ENCODE measurements around the gene PTPN3.
A peak's percentile ranks its signal among the peaks of the same experiment; 100 is the strongest.

Gene PTPN3

DNA sequence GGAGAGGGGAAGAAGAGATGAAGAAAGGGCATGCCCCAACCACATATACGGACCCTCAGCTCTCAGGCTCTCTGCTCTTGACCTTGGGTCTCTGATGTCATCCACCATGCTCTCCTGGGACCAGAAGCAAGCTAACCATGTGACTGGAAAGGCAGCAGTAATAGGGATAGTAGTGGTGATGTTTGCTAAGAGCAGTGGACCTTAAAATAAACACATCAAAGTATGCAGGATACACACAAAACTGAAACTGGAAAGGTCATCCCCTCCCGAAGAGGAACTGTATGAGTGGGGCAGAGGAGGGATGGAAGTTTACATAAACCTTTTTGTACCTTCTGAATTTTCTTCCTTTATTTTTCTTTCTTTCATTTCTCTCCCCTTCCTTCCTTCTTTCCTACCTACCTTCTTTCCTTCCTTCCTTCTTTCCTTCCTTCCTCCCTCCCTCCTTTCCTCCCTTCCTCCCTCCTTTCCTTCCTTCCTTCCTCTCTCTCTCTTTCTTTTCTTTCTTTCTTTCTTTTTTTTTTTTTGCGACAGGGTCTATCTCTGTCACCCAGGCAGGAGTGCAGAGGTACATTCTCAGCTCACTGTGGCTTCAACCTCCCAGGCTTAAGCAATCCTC lies 8.1 kb upstream of the PTPN3 start:
- no peak for DNase-seq

DNA sequence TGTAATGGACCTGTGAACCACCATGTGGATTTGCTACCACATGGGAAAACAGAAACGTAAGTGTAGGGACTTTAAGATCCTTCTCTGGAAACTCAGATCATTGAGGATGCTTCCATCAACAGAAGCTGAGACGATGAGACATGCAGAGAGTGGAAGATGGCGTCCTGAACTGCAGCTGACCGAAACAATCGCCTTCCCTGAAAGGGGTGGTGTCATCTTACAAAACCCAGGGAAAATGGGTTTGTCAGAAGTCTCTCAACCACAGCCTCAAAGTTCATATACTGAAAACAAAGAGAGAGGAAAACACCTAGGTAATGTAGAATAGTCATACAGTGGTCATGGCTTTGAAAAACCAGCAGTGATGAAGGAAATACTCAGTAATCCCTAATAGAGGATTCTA lies 6.6 kb upstream of the PTPN3 start:
- DNase-seq = no peak

DNA sequence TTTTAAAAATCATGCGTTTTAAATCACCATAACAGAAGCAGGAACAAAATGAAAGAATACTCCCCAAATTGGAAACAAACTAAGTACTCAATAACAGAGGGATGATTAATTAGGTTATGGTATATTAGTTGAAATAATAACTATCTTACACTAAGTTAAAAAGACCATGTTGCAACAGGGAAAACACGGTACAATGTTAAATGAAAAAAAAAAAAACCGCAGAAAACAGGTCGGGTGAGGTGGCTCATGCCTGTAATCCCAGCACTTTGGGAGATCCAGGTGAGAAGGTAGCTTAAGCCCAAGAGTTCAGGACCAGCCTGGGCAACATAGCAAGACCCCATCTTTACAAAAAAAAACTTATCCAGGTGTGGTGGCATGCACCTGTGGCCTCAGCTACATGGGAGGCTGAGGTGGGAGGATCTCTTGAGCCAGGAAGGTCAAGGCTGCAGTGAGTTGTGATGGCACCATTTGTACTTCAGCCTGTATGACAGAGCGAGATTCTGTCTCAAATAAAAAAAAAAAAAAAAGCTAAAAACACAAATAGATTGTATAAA lies 2.4 kb upstream of the PTPN3 start:
- DNase-seq = no peak

DNA sequence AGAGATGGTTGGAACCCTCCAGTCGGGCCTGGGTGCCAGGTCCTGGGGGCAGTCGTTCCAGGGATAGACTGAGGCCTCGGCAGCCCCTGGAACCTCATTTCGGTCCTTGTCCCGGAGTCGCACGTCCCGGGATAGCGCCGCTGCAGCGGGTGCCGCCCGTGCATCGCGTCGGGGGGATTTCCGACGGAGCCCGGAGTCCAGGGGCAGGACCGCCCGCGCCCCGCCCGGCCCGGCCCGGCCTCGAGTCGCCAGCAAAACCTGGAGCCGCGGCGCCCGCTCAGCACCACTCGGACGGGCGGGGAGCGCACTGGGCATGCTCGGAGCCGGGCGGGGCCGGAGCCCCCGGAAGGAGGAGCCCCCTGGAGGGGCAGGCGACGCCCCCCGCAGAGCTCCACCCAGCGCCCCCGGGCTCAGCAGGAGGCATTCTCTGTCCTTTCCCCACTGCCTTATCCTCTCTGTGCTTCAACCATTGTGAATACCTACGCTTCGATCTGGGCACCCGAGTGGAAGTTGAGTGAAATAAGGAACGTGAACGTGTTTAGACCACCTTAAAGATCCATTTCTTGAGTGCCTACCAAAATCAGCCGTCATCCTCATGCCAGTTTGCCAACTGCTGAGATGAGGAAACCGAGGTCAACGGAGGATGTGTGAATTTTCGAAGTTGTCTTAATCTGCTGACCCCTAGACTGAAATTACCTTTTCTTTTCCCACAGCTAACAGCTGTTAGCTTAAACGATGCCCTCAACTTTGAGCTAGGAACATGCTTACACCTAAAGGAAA lies 1.7 kb upstream of the PTPN3 start:
- DNase-seq = no peak

DNA sequence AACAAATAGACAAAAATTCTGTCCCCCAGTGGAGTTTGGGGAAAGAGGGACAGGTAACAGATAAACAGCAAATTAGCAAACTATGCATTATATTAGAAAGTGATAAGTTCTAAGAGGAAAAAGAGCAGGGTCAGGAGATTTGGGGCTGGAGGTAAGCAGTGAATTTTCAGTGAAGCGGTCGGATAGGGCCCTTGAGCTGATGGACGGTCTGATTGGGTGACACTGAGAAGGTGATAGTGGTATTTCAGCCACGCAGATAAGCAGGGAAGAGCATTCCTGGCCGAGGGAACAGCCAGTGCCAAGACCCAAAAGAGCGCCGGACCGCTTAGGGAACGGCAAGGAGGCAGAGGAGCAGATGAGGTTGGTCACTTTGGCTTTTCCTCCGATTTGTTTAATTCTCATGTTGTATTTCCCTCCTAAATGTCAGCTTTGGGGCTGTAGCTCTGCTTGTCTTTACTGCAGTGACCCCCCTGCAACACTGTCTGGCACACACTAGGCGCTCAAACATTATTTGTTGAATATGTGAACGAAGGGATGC lies 1.1 kb upstream of the PTPN3 start:
- no peak for DNase-seq

DNA sequence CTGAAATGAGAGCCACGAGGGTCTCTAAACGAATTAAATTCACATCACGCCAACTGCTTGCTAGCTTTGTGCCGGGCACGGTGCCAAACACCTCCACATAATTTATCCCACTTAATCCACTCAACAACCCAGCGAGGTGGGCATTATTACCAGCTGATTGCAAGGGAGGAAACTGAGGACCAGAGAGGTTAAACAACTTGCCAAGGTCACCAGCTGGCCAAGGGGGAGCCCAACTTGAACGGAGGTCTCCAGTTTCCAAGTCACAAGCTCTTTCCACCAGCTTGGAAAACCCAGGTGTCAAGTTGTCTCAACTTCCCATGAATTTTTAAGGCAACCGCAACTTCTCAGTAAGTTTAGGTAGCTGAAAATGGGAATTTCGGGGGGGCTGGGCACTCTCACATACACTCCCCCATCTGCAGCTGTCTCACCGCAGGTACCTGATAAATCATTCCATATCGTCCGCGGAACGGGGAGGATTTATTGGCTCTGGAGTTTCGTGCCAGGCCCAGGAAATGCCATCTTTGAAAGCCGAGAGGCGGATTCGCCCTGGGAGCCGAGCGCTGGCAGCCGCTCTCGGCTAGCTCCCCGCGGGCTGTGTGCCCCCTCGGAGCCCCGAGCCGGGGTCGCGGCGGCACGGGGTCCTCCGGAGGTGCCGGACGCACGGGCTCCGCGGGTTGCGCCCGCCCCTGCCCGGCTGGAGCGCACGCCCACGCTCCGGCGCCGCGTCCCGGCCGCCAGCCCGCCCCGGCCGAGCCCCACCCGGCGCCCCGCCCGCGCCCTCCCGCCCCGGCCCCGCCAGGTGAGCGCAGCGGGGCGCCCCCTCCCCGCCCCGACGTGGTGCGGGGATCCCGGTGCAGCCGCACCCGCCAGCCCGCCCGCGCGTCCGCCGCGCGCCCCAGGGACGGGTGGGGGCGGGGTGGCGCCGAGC lies 617 bp downstream of the PTPN3 start:
- DNase-seq = no peak

DNA sequence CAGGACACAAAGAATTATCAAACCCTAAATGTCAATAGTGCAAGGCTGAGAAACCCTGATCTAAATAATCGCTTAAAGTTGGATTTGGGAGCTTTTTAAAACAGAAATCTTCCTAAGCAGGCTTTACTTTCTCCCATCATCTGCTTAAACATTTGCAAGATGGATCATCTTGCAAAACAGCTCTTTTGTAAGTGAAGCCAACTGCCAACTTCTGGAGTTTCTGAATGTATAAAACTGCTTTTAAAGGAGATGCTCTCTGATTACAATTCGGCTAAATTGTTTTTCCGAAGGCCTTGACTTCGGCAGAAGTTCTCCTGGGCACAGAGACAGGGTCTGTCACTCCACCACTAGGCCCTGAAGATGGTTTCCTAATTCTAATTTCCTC lies 1.3 kb downstream of the PTPN3 start:
- no peak for DNase-seq

DNA sequence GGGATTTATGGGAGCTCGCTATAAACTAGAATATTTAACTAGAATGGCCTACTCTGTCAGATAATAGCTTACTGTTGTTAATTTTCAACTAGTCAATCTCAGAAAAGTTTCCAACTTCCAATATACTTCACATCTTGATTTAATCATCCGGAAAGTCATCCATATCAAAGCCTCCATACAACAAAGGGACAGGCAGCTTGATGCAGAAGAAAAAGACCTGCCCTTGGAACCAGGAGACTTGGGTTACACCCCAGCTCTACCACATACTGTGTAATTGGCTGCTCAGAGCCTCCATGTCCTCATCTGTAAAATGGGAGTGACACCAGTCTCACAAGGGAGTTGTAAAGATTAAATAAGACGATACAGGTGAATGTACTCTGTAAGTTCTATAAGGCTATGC lies 1.9 kb downstream of the PTPN3 start:
- no peak for DNase-seq

DNA sequence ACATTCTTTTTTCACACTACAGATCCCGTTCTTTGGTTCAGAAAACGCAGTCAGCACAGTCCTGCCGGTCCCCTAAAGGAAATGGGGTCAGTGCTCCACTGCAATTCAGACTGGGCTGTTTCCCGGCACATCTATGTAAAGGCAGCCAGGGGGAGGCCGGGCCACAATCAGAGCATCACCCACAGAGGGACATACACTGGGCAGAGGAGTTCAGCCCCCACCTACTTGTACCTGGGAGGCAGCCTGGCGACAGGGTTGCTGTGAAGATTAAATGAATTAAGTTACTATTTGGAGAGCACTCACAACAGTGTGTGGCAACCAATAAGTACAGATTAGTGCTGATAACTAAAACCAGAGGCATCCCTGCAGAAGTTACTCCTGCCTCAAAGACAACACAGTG lies 4.5 kb downstream of the PTPN3 start:
- no peak for DNase-seq

DNA sequence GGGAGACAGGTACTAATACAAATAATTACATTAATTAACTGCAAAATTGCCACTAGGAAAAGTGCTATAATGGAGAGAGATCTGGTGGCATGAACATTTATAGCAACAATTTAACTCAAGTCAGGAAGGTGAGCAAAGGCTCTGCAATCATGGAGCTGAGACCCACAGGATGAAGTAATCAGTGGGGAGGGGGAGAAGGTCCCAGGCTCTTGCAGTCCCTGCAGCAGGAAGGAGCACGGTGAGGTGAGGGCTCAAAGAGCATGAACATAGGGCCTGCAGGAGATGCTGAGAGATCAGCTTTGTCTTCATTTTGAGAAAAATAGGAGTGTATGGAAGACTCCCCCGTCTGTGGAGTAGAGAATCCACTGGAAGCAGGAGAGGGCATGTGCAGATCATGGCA lies 6.5 kb downstream of the PTPN3 start:
- DNase-seq = no peak

DNA sequence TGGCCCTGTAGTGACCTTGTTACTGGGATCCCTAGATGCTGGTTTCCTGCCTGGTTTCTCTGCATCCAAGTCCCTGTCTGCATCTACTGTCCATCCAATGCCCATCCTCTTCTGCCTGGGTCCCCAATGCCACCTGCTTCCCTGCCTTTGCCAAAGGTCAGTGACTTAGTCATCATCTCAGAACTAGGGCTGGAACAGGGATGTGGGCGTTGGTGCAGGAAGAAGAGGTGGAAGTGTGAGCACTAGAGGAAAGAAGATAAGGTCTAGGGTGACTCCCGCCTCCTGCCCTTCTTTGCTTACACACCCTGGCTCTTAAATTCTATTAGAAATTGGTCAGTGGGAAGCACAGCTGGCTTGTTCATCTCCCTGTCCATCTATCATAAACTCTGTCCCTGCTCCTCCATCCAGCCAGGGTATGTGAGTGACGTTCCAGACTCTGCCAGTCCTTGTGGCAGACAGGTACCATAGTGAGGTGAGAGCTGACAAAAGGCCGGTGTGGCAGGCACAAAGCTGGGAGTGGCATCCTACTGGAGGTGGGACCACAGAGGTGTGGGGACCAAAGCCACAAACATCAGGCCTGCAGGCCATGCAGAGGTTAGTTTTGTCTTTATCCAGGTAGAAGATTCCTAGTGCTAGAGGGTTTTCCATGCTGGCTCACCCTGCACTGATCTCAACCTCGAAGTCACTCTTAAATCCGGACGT lies 9.2 kb downstream of the PTPN3 start:
- DNase-seq = no peak

DNA sequence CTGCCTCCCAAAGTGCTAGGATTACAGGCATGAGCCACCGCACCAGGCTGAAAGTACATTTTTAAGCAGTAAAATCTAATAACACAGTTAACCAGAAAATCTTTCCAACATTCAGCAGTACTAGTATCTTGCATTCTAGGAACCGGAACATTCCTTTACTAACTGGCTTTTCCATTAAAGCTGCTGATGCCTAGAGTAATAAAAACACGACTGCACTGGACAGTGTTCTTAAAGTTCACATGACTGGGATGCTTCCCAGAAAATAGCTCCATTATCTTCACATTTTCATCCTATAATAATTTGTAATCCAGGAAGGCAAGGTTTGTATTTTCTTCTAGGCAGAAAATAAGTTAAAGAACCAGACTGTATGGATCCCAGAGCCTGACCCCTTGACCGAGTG lies 9.8 kb downstream of the PTPN3 start:
- no peak for DNase-seq

DNA sequence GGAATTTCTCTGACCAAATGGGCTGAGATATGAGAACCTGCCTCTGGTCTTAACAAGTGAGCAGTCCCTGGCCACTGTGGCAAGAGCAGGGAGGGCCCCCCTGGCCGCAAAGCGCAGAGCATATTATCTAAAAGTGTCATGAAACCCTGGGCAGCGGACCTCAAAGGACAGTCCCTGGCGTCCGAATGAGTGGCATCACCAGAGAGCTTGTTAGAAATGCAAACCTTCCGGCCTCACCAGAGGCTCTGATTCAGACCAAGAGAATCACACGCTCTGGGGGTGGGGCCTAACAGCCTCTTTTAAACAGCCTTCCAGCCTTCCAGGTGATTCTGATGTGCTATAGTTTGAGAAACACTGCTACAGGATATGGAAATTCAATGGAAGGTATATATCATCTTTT lies 10.9 kb downstream of the PTPN3 start:
- no peak for DNase-seq

DNA sequence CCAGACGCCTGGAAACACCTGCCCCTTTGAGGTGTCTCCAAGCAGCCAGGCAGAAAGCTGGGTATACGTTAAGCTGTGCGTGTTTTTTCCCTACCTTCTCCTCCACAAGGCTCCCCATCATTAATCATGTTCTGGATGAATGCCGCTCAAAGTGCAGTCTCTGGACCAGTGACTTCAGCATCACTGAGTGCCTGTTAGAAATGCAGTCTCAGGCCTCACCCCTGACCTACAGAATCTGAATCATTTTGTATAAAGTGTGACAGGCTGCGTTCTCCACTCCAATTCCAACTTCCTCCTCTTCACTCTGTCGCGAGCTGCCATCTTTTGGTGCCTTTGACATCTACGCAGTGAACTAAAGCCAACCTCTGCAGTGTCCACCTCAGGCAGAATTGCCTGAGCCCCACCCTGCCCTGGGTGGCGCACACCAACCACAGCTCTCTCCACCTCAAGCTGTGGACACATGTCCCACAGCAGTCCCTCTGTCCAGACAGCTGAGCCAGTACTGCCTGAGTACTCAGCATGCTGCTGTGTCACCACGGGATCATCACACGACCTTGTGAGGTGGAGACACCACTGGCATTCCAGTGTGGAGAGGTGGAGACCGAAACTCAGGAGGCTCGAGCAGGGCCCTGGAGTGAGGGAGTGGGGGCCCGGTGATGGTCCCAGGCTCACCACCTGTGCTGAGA lies 14.2 kb downstream of the PTPN3 start:
- DNase-seq = no peak

DNA sequence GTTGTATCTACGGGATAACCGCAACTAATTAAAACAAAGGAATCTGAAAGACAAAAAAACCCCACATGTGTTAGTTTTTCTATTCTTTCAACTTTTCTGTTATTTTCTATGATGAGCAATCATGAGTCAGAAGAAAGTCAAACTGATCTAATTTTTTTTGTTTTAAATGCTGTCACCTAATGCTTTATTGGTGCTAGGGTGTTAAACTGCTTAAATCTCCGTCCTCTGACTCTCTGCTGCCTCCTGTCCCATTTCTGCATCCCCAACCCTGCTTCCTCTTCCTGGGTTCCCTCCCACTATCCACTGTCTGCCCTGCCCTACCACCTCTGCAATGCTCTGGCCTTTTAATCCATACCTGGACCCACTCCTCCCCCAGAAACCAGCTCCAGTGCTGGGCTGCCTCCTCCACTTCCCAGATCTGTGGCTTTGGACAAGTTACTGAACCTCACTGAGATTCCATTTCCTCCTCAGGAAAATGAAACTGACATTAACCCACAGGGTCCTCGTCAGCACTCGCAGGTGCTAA lies 15.7 kb downstream of the PTPN3 start:
- DNase-seq = no peak

DNA sequence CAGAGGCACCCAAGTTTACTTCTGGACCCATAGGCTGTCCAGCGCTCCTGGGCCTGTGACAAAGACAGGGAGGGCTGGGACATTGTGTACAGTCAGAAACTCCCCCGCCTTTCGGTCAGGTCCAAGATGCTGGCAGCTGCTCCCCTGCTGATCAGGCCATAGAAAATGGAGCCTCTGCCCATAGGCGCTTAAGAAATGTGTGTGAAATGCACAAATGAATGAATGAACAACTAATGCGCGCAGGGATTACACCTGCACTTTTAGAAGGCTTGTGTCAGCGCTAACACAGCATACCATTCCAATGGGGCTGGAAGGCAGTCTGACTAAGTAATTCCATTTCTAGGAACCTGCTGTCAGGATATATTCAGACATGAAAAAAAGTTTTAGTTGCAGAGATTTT lies 16.3 kb downstream of the PTPN3 start:
- no peak for DNase-seq

DNA sequence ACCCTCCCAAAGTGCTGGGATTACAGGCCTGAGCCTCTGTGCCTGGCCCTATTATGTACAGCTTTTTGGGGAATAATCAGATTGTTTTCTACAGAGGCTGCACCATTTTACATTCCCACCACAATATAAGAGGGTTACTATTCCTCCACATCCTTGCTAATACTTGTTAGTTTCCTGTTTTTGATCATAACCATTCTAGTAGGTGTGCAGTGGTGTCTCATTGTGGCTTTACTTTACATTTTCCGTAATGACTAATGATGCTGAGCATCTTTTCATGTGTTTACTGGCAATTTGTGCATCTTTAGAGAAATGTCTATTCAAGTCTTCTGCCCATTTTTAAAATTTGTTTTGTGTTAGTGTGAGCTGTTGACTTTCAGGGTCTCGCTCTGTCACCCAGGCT lies 18.3 kb downstream of the PTPN3 start:
- DNase-seq = no peak

DNA sequence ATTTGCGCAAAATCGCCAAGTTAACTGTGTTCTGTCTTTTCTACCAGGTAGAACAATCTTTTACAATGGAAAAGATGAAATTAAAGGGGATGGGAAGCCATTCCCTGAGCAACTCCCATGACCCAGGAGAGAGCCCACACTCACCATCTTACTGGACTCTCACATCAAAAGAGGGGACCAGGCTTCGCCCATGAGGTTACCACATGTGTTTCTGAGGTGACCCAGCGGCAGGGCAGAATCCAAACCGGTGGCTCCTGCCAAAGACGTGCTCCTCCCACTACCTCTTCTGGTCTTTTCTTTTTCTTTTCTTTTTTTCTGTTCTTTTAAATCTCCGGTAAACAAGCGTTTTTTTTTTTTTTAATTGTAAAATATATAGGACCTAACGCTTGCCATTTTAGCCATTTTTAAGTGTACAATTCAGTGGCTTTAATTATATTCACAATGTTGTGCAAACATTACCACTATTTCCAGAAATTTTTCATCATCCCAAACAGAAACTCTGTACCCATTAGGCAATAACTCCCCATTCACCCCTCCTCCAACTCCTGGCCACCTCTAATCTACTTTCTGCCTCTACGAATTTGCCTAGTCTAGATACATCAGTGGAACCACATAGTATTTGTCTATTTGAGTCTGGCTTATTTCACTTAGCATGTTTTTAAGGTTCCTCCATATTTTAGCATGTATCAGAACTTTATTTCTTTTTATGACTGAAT lies 19.3 kb downstream of the PTPN3 start:
- DNase-seq = no peak

DNA sequence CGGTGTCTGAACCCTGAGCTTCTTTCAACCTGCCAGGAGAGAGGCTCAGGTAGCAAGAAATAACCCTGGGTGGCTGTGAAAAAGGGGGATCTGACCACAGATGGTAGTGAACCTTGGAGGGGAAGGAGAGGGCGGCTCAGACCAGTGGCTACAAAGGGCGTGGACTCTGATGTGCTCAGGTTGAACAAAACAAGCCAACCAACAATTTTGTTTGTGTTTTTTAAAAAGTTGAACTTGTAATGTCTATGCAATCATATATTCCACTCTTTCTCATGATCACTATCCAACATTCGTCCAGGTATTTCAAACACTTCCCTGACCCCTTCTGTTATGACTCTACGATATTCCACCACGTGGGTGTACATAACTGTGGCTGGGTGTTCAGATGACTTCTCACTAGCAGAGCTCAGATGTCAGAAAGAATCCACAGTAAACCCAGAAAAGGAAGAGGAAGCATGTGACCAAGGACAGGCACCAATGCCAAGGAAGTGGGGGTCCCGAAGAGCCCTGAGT lies 20.0 kb downstream of the PTPN3 start:
- no peak for DNase-seq

DNA sequence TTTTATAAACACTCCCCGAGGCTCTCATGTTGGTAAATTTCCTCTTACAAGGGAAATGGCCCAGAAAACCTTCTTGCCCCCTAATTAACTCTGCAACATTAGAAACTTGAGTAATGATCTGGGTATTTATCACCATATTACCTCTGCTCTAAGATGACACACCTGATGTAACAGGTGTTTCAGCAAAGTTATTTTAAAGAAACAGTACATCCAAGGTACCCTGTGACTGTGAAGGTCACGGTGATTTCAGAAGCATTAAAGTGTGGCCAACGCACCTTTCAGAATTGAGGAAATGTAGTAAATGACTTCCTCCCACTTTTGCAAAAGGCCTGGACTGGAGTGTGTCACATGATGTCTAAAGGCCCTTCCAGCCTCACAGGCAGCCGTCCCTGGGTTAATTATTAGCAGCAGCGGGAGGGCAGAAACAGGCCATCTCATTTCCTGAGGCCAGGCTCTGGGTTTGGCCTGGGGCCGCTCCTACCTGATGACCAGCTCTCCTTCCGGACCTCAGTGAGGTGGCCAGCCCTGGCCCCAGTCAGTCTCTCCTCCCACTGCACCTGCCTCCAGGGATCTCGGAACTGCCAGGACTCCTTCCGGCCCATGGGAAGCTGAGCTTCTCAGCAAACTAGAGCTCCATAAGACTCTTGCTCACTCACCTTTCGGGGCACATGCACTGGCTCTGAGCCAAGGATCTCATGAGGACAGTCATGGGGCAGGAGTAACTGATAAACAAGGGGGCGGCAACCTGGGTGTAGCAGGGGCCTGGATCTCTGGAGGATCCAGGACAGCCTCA lies 20.7 kb downstream of the PTPN3 start:
- peak in 1 of 2 experiments; percentile 4 for DNase-seq
